GM19099 (cell line): ENCODE results near the gene WNT9A.

Experiments
- POLR2A ChIP-seq: IDR thresholded peaks from 3 replicates; pipeline ENCODE4 v1.6.1; 2011; ENCODE audit warnings: low read depth; ENCODE audit not compliant: insufficient read length; ENCODE audit errors: extremely low read depth

WNT9A gene

DNA sequence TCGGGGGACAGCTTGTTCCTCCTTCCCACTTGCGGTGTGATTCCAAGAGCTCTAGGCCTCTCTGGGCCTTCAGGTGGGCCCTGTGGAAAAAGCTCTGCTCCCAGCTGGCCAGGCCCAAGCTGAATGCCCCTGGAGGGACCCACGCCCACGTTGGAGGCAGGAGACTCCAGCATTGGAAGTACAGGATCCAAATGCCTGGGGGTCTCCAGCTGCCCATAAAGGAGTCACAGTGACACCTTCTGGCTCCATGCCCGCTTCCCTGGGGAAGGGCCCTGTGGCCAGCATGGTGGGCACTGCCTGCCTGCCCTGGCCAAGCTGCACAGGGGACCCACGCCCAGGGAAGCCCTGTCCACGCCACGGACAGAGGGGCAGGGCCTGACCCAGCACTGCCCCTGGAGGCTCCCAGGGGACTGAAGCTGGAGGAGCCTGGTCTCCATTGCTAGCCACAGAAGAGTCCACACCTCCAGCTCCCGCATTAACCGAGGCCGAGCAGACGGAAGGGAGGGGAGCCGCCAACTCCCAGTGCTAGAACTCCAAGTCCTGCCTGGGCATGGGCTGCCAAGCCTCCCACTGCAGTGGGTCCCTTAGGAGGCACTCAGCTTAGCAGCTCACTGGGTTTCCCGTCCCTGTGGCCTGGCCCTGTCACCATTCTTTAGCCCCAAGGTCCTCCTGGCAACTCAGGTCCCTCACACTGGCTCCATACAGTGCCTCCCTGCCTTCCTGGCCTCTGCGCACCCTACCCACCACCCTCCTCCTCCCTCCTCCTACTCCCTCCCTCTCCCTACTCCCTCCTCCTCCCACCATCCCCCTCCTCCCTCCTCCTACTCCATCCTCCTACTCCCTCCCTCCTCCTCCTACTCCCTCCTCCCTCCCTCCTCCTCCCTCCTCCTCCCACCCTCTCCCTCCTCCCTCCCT lies 41.9 kb downstream of the WNT9A start:
- no peak for TF ChIP-seq POLR2A

DNA sequence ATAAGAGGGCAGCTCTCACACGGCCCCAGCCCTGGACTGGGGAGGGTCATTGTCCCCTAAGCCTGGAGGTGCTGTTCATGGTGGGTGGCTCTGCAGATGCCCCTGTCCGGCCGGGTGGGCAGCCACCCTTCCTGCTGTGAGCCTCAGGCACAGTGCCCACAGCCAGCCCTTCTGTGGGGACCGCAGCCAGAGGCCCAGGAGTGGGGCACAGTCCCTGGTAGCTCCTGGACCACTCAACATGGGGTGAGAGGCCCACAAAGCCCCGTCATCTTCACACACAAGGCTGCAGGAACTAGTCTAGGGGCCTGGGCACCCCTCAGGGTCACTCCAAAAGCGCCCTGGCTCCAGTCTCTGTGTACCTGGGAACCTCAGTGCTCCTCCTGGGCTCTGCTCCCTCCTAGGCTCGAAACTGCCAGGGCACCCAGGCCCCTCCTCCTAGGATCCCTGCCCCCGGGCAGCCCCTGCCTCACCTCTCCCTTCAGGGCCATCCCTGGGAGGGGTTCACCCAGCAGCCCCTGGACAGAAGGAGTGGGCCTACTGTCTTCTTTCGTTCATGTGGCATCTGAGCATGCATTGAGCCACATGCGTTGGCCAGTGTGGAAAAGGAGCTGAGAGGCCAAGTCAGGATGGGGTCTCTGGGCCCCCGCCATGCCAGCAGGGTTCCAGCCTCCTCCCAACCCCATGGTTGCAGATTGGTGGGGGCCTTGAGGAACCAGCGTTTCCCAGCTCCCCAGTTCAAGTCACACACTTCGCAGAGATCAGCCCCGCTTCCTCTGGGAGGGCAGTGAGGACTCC lies 43.0 kb downstream of the WNT9A start:
- no peak for TF ChIP-seq POLR2A

DNA sequence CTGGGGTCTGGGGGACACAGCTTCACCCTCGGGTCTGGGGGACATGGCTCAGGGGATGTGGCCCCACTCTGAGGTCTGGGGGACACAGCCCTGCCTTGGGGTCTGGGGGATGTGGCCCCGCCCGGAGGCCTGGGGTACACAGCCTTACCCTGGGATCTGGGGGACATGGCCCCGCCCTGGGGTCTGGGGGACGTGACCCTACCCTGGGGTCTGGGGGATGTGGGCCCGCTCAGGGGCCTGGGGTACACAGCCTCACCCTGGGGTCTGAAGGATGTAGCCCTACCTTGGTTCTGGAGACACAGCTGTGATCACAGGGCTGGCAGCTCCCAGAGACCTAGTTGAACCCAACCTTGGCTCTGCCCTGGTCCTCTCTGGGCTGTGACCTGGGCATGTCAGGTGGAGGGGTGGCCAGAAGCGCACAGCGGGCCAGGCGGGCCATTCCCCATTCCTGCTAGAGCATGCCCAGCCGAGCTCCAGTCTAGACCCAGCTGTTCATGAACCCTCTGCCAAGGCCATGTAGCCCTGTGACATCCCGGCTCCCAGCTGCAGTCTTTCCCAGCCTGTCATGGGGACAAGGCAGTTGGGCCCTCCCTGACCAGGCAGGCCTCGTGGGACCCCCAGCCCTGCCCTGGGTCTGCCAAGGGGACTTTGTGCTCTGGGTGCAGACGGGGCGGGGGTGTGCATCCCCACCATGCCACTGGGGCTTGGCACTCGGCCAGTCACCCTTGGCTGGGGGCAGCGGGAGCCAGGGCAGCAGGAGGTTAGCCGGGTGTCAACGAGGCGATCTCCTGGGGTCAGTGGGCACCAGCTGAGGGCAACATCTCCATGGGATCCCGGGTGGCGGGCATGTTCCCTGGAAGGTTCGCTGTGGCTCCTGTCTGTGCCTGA lies 43.9 kb downstream of the WNT9A start:
- no peak for TF ChIP-seq POLR2A

DNA sequence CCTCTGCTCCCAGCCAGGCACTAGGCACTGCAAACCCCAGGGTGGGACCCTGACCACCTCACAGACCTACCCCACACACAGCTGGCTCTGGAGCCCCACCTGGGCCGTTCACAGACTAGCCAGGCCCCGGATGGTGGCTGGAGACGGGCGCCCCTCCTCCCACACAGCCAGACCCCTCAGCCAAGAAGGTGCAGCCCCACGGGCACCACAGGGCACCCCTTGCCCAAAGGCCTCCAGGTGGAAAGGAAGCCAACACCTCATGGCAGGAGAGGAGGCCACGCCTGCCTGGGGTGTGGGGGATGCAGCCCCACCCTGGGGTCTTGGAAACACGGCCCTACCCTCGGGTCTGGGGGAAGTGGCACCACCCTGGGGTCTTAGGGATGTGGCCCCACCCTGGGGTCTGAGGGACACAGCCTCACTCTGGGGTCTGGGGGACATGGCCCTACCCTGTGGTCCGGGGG lies 44.6 kb downstream of the WNT9A start:
- no peak for TF ChIP-seq POLR2A

DNA sequence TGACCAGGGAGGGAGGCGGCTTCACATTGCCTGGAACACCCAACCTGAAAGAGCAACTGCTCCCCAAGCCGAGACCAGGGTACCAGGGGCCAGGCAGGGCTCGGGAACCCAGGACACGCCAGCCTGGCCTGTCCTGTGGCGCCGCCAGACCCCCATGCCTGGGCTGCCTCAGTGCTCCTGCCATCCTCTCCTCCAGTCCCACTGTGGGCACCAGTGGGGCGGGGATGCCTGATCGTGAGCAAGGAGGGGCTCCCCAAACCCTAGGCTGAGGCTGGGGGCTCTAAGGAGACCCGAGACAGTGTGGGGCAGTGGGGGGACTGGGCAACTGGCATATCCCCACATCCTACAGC lies 45.1 kb downstream of the WNT9A start:
- no peak for TF ChIP-seq POLR2A

DNA sequence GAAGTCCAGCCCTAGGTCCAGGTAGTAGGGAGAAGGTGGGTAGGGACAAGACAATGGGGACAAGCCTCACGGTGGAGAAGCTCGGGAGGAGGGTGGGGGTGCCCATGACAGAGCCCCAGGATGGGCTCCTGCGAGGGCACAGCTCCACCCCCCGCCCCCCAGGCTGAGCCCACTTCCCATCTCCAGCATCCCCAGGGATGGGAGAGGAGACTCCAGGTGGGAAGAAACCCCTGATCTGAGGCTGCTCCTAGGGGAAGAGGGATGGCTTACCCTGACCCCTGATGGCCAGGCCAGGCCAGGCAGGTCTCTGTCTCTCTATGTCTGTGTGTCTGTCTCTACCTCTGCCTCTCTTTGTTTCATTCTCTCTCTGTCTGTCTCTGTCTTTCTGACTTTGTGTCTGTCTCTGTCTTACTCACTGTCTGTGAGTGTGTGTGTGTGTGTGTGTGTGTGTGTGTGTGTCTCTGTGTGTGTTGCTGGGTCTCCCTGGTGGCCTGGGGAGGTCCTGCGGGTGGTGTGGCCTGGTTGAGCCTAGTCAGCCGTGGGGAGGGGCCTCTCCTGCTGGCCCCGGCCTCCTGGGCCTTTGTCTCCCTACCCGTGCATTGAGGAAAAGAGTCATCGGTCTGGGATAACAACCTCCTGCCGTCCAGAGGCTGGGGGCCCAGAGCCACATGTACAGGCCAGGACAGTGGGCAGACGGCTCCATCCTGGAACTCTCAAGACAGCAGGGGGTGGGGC lies 45.7 kb downstream of the WNT9A start:
- no peak for TF ChIP-seq POLR2A

DNA sequence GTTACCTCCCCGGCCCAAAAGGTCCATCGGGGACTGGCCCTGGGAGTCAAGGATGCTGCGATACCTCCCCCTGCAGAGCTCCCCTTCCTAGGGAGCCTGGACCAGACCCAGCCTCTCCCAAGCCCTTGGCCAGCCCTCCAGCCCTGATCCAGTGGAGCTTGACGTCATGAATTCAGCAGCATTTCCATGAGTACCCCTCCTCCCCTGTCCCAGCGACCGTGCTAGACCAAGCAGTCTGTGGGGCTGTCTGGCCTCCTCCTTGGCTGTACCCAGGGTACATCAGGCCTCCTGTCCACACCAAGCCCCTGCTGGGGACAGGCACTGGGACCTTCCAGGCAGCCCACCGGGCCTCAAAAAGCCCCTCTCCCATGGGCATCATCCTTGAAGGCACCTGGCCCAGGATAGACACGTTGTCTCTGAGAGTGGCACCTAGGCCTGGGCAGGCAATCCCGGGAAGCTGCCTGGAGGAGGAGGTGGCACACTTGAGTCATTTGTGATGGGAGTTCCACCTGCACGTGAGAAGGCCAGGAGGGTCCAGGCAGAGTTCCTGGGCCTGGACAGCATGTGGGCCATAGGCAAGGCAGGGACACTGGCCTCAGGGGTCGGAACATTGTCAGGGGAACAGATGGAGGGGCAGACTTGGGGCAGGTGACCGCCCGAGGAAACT lies 46.4 kb downstream of the WNT9A start:
- no peak for TF ChIP-seq POLR2A

DNA sequence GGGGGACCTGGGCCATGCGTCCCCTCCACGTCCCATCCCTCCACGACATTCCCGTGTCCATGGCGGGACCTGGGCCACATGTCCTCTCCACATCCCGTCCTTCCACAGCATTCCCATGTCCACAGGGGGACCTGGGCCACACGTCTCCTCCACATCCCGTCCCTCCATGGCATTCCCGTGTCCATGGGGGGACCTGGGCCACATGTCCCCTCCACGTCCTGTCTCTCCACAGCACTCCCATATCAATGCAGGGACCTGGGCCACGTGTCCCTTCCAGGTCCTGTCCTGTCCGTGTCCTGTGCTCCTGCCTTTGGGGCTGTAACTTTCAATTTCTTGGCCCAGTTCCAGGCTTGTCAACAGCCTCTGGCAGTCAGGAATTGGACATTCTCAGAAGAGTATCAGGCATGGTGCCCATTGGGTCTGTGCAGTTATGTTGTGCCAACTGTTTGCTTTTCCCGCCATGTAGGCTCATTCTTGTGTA lies 47.1 kb downstream of the WNT9A start:
- TF ChIP-seq POLR2A, result no peak

DNA sequence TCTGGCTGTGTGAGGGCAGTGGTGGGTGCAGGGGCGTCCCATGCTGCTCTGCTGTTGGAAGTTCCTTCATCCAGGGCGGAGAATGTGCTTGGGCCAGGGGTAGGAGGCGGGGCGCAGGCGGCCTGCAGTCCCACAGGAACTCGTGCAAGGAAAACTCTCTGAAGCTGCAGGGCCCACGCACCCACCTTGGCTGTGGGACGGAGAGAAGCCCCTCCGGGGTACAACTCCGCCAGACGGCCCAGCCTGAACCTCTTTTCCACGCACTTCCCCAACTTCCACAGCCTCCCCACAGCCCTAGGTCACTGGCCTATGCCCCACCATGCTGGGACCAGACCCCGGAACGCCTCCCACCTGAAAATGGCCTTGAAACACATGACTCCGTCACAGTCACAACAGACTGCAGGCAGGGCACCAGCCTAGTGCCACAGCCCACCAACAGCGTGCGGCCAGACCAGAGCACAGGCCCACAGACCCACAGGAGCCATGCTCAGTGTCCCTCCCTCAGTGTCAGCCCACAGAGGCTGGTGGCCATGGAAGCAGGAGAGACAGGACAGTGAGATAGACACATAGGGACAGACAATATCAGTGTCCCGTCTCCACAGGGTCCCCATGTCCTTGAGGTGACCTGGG lies 47.8 kb downstream of the WNT9A start:
- TF ChIP-seq POLR2A, result no peak

DNA sequence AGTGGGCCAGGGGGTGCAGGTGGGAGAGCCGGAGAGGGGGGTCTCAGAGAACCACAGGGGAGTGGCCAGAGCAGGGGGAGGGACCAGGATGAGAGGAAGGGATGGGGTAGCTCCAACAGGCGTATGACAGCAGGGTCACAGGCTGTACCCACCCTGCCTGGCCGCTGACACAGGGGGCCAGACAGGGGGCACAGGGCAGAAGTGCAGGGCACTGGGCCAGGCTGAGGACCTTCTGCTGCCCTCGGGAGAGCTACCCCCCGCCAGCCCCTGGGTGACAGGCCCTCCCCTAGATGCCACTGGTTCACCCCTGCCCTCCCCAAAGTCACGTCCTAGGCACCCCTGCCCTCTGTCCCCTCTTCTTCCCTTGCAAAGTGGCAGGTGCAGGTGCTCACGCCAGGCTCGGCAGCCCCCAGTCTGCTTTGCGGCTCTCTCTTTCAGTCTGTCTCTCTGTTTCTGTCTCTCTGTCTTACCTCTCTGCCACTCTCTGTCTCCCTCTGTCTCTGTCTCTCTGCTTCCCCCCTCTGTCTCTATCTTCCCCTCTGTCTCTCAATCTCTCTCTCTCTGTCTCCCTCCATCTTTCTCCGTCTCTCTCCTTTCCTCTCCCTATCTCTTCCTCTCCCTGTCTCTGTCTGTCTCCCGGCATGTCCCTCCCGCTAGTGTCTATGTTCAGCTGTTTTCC lies 48.5 kb downstream of the WNT9A start:
- no peak for TF ChIP-seq POLR2A

DNA sequence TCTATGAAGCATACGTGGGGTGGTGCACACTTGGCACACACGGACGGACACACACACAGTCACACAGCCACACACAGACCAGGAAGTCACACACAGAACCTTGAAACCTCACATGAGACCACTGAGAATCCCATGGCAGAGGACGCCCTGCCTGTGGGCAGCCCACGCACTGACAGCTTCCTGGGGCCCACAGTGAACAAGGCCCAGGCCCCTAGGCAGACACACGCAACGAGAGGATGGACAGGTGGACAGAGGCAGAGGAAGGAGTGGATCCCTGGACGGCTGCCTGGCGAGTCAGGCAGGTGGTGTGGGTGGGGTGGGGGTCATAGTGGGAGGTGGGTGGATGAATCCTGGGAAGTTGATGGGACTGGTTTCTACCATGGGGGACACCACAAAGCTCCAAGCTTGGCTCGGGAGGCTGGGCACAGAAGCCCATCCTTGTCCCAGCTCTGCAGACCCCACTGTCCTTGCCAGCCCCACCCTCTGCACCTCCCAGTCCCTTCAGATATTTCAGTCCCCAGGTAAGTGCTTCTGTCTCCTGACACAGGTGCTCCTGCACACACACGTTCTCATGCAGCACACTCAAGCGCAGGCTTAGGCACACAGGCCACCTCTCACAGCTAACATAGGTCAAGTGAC lies 49.1 kb downstream of the WNT9A start:
- no peak for TF ChIP-seq POLR2A
